ENCODE measurements around the gene TEDDM1.
"Not testable (repeated sequence)": the region's sequence is repeated elsewhere in the genome, so short reads cannot be mapped to it uniquely, and the experiment has no call there.

Gene TEDDM1

DNA sequence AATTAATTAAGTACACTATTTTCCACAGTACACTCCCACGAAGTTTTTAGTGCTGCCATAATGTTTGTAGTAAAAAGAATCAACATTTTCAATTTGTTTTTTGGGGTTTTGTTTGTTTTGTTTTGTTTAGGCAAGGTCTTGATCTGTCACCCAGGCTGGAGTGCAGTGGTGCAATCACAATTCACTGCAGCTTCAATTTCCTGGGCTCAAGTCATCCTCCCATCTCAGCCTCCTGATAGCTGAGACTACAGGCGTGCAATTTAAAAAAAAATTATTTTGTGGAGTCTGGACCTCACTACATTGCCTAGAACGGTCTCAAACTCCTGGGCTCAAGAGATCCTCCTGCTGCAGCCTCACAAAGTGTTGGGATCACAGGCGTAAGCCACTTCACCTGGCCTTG, 20.3 kb downstream of the TEDDM1 start:
- Histone ChIP-seq H3K4me3 (ENCODE audit: insufficient read length, low read depth) (no peak overlapping the region), H3K9me3 (ENCODE audit: insufficient read depth, low read length) (no peaks in the 10 kb centered on the region), H3K27me3 (ENCODE audit: insufficient read depth, insufficient read length) (no peaks in the 10 kb centered on the region), H3K36me3 (ENCODE audit: insufficient read depth, insufficient read length, low read length) (peaks cover 36% of the 10 kb centered on the region), H3K4me1 (ENCODE audit: insufficient read depth, insufficient read length) (no peaks in the 10 kb centered on the region), H3K9ac (ENCODE audit: insufficient read length, low read depth) (no peak overlapping the region)
- TF ChIP-seq SUZ12 (IDR thresholded peaks at IDR 0.05; ENCODE audit: extremely low read depth, insufficient read depth, insufficient read length) (no peak), YY1 (IDR thresholded peaks at IDR 0.05; ENCODE audit: insufficient read depth, insufficient read length) (no peak), ZNF274 (IDR thresholded peaks at IDR 0.05; ENCODE audit: low read depth, low read length) (no peak)
- no peak for DNase-seq (ENCODE audit: low read depth, low spot score)

DNA sequence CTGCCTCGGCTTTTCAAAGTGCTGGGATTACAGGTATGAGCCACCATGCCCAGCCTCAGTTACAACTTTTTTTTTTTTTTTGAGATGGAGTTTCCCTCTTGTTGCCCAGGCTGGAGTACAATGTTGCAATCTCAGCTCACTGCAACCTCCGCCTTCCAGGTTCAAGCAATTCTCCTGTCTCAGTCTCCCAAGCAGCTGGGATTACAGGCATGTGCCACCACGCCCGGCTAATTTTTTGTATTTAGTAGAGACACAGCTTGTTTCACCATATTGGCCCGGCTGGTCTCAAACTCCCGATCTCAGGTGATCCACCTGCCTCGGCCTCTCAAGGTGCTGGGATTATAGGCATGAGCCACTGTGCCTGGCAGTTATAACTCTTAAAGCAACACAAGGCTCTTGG, 20.7 kb downstream of the TEDDM1 start:
- H3K4me1 ChIP-seq (ENCODE audit: insufficient read depth, insufficient read length); H3K27me3 ChIP-seq (ENCODE audit: insufficient read depth, insufficient read length); DNase-seq (ENCODE audit: low read depth, low spot score); H3K9me3 ChIP-seq (ENCODE audit: insufficient read depth, low read length); H3K4me3 ChIP-seq (ENCODE audit: insufficient read length, low read depth); H3K9ac ChIP-seq (ENCODE audit: insufficient read length, low read depth): not testable (repeated sequence)
- peaks cover 32% of the 10 kb centered on the region for H3K36me3 ChIP-seq (ENCODE audit: insufficient read depth, insufficient read length, low read length)

DNA sequence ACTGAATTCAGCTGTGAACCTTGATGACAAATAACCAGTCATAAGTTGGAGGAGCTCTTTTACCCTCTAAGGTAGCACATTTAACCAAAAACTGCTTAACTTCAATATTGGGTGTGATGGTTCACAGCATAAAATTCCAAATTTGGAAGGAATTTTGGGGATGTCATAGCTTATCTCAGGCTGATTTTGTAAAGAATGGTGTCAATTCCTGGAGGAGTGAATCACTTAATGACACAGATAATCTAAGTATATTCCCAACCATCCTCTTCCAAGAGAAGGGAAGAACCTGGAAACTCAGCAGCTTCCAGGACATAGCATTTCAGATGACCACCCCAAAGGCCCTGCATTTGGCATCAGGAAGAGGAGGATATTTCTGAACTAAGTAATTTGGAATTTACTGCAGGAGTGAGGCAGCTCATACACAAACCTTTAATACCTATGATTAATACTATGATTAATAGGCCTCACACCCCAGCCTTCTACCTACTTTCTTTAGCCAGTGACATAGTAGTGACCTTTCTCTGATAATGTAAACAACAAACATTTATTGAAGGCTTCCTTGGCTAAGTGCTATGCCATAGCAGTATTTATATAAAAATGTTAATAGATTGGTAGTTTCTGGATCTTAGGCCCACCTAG, 23.4 kb downstream of the TEDDM1 start:
- H3K9ac ChIP-seq (ENCODE audit: insufficient read length, low read depth): no peak overlapping the region
- no peak overlapping the region for H3K4me3 ChIP-seq (ENCODE audit: insufficient read length, low read depth)
- no peaks in the 10 kb centered on the region for H3K27me3 ChIP-seq (ENCODE audit: insufficient read depth, insufficient read length)
- H3K9me3 ChIP-seq (ENCODE audit: insufficient read depth, low read length): no peaks in the 10 kb centered on the region
- no peak for DNase-seq (ENCODE audit: low read depth, low spot score)
- TF ChIP-seq YY1 (IDR thresholded peaks at IDR 0.05; ENCODE audit: insufficient read depth, insufficient read length) (no peak), SUZ12 (IDR thresholded peaks at IDR 0.05; ENCODE audit: extremely low read depth, insufficient read depth, insufficient read length) (no peak), ZNF274 (IDR thresholded peaks at IDR 0.05; ENCODE audit: low read depth, low read length) (no peak)
- peaks cover 5% of the 10 kb centered on the region for H3K36me3 ChIP-seq (ENCODE audit: insufficient read depth, insufficient read length, low read length)
- no peaks in the 10 kb centered on the region for H3K4me1 ChIP-seq (ENCODE audit: insufficient read depth, insufficient read length)

DNA sequence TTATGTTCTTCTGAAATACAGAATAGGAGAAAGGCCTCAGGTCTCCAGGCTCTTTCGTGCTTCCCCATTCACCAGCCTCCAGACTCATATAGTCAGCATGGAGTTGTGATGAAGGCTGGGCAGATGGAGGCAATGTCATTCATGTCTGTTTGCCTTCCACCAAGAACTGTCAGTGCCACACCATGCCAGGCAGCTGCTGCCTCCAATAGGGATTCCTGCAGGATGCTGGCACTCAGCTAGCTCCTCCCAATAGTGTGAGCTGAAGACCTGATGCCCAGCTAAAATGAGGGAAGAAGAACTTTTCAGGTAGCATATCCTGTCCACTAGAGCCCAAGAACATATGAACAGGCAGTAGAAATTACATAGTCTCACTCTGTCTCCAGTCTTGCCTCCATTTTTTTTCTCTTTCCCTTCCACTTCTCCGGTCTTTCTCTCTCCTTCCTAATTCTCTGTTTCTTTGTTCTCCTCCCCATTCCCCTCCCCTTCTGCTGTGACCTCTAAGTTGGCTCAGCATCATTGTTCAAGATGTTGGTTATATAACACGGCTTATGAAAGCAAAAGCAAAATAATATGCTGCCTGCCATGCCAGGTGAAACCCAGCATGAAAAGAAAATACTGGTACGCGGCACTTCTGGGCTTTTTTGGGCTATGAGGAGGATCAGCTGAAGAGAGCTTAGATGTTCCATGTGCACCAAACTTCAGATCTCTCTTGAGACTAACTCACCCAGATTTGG, 26.2 kb downstream of the TEDDM1 start:
- Histone ChIP-seq H3K4me1 (ENCODE audit: insufficient read depth, insufficient read length) (no peaks in the 10 kb centered on the region), H3K4me3 (ENCODE audit: insufficient read length, low read depth) (no peak overlapping the region), H3K27me3 (ENCODE audit: insufficient read depth, insufficient read length) (no peaks in the 10 kb centered on the region), H3K9me3 (ENCODE audit: insufficient read depth, low read length) (no peaks in the 10 kb centered on the region), H3K36me3 (ENCODE audit: insufficient read depth, insufficient read length, low read length) (no peaks in the 10 kb centered on the region), H3K9ac (ENCODE audit: insufficient read length, low read depth) (no peak overlapping the region)
- no peak for TF ChIP-seq ZNF274 (IDR thresholded peaks at IDR 0.05; ENCODE audit: low read depth, low read length)
- TF ChIP-seq SUZ12 (IDR thresholded peaks at IDR 0.05; ENCODE audit: extremely low read depth, insufficient read depth, insufficient read length): no peak
- TF ChIP-seq YY1 (IDR thresholded peaks at IDR 0.05; ENCODE audit: insufficient read depth, insufficient read length): no peak
- DNase-seq (ENCODE audit: low read depth, low spot score): no peak

DNA sequence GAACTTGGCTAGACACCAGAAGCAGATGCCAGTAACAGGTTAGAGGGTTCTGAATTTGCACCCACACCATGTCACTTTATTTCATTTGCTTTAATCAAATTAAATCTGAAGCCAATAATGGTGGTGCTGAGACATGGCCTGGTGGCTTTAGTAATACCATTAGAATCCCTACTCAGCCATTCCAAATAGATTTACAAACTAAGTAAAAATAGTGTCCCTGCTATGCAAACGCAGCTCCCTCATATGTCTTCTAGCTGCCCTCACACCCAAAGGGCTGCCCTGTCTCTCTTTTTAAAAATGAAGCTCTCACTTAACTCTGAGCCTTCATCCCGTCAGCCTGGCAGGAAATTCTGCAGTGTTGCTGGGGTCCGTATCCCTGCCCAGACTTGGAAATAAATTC, 29.9 kb downstream of the TEDDM1 start:
- Histone ChIP-seq H3K4me1 (ENCODE audit: insufficient read depth, insufficient read length) (no peaks in the 10 kb centered on the region), H3K9me3 (ENCODE audit: insufficient read depth, low read length) (no peaks in the 10 kb centered on the region)
- TF ChIP-seq ZNF274 (IDR thresholded peaks at IDR 0.05; ENCODE audit: low read depth, low read length) (no peak), YY1 (IDR thresholded peaks at IDR 0.05; ENCODE audit: insufficient read depth, insufficient read length) (no peak), SUZ12 (IDR thresholded peaks at IDR 0.05; ENCODE audit: extremely low read depth, insufficient read depth, insufficient read length) (no peak)

DNA sequence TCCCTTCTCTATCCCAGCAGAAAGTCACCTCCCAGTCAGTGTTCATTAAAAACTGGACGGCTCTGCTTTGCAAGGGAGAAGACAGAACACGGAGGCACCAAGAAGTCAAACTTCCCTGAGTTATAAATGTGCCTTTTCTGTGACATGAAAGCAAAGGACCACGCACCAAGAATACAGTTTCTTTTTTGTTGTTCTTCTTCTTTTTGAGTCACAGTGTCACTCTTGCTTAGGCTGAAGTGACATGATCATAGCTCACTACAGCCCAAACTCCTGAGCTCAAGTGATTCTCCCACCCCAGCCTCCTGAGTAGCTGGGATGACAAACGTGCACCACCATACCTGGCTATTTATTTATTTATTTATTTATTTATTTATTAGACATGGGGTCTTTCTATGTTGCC, 31.6 kb downstream of the TEDDM1 start:
- no peak for DNase-seq (ENCODE audit: low read depth, low spot score)
- H3K9me3 ChIP-seq (ENCODE audit: insufficient read depth, low read length): no peaks in the 10 kb centered on the region
- H3K9ac ChIP-seq (ENCODE audit: insufficient read length, low read depth): no peak overlapping the region
- H3K27me3 ChIP-seq (ENCODE audit: insufficient read depth, insufficient read length): no peaks in the 10 kb centered on the region
- no peaks in the 10 kb centered on the region for H3K36me3 ChIP-seq (ENCODE audit: insufficient read depth, insufficient read length, low read length)
- H3K4me1 ChIP-seq (ENCODE audit: insufficient read depth, insufficient read length): no peaks in the 10 kb centered on the region
- no peak for TF ChIP-seq YY1 (IDR thresholded peaks at IDR 0.05; ENCODE audit: insufficient read depth, insufficient read length)
- no peak for TF ChIP-seq SUZ12 (IDR thresholded peaks at IDR 0.05; ENCODE audit: extremely low read depth, insufficient read depth, insufficient read length)
- no peak overlapping the region for H3K4me3 ChIP-seq (ENCODE audit: insufficient read length, low read depth)

More for the DNA sequence above, 29.9 kb downstream of the TEDDM1 start:
- no peak for DNase-seq (ENCODE audit: low read depth, low spot score)
- Histone ChIP-seq H3K4me3 (ENCODE audit: insufficient read length, low read depth) (no peak overlapping the region), H3K27me3 (ENCODE audit: insufficient read depth, insufficient read length) (no peaks in the 10 kb centered on the region), H3K9ac (ENCODE audit: insufficient read length, low read depth) (no peak overlapping the region), H3K36me3 (ENCODE audit: insufficient read depth, insufficient read length, low read length) (no peaks in the 10 kb centered on the region)

DNA sequence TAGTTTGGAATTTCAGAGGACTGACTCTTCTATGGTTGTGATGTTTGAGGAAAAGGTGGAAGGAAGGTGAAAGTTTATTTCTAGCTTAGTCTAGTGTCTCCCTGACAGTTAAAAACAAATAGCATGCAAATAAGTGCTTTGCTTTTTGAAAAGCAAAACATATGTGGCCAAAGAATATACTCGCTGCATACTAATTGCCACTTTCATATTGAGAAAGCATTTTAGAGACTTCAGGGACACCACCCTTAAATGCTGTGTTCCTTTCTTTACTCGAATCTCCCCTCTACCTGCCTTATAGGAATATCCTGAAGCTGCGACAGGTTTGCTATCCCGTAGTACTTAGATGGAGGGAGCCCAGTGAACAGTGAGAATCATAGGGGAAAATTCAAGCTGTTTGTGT, 32.1 kb downstream of the TEDDM1 start:
- TF ChIP-seq YY1 (IDR thresholded peaks at IDR 0.05; ENCODE audit: insufficient read depth, insufficient read length): no peak
- TF ChIP-seq SUZ12 (IDR thresholded peaks at IDR 0.05; ENCODE audit: extremely low read depth, insufficient read depth, insufficient read length): no peak
- TF ChIP-seq ZNF274 (IDR thresholded peaks at IDR 0.05; ENCODE audit: low read depth, low read length): no peak
- H3K4me3 ChIP-seq (ENCODE audit: insufficient read length, low read depth): no peak overlapping the region
- H3K9ac ChIP-seq (ENCODE audit: insufficient read length, low read depth): no peak overlapping the region
- H3K36me3 ChIP-seq (ENCODE audit: insufficient read depth, insufficient read length, low read length): no peaks in the 10 kb centered on the region
- H3K4me1 ChIP-seq (ENCODE audit: insufficient read depth, insufficient read length): no peaks in the 10 kb centered on the region
- DNase-seq (ENCODE audit: low read depth, low spot score): no peak
- H3K27me3 ChIP-seq (ENCODE audit: insufficient read depth, insufficient read length): no peaks in the 10 kb centered on the region
- no peaks in the 10 kb centered on the region for H3K9me3 ChIP-seq (ENCODE audit: insufficient read depth, low read length)
